HL-60 (cell line): ENCODE results near the gene MT2A.

Source experiments
- CTCF ChIP-seq: IDR thresholded peaks from one replicate; pipeline ENCODE4 v1.5.1; 2011; ENCODE audit warnings: low read length, control low read depth, inconsistent platforms; ENCODE audit not compliant: insufficient read depth
- GABPA ChIP-seq: IDR thresholded peaks from 2 replicates; pipeline ENCODE4 v1.6.1; 2012; ENCODE audit warnings: low read depth
- POLR2AphosphoS5 ChIP-seq: IDR thresholded peaks from 2 replicates; pipeline ENCODE4 v1.6.1; 2012; ENCODE audit warnings: low read depth
- REST ChIP-seq: IDR thresholded peaks from 2 replicates; pipeline ENCODE4 v1.6.1; 2012; ENCODE audit warnings: low read depth; ENCODE audit not compliant: insufficient replicate concordance

GRCh38 chr16:56640076-56640475 is 31.7 kb downstream of the MT2A start:
- TF ChIP-seq POLR2AphosphoS5: no peak
- no peak for TF ChIP-seq CTCF
- no peak for TF ChIP-seq REST
- no peak for TF ChIP-seq GABPA
